Measurements from ENCODE around the gene ZNF598.

The ZNF598 gene

GRCh38 chr16:1983544-1984346 is 25.9 kb downstream of the ZNF598 start, which contains the start of gene GFER (continued):
- TF ChIP-seq, protein P1, sequence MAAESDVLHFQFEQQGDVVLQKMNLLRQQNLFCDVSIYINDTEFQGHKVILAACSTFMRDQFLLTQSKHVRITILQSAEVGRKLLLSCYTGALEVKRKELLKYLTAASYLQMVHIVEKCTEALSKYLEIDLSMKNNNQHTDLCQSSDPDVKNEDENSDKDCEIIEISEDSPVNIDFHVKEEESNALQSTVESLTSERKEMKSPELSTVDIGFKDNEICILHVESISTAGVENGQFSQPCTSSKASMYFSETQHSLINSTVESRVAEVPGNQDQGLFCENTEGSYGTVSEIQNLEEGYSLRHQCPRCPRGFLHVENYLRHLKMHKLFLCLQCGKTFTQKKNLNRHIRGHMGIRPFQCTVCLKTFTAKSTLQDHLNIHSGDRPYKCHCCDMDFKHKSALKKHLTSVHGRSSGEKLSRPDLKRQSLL (tag by site-specific recombination; IDR thresholded peaks at IDR 0.05) = peak; percentile 69; the same call in 1 of the 2 replicates
- TF ChIP-seq ZBTB48 (tag by site-specific recombination; IDR thresholded peaks at IDR 0.05) = peak; percentile 86
- peak; percentile 76; the same call in 1 of the 2 replicates for TF ChIP-seq ZBTB20 (tag by site-specific recombination; IDR thresholded peaks at IDR 0.05)
- peak; percentile 98 for TF ChIP-seq ZBTB8A (tag by site-specific recombination; IDR thresholded peaks at IDR 0.05)
- TF ChIP-seq ZNF473 (tag by site-specific recombination; IDR thresholded peaks at IDR 0.05) = no peak
- TF ChIP-seq ZNF792 (tag by site-specific recombination; IDR thresholded peaks at IDR 0.05) = 0 out of 2 replicates have a peak, but pooled peaks have one; percentile 41
- TF ChIP-seq ZNF580 (tag by site-specific recombination; IDR thresholded peaks at IDR 0.05) = 0 out of 2 replicates have a peak, but pooled peaks have one; percentile 24
- no peak; the same call in 1 of the 2 replicates for TF ChIP-seq PBX3 (CRISPR knock-in tag; IDR thresholded peaks at IDR 0.05)
- peak; percentile 95 for TF ChIP-seq ZNF600 (tag by site-specific recombination; IDR thresholded peaks at IDR 0.05)
- 0 out of 2 replicates have a peak, but pooled peaks have one; percentile 33 for TF ChIP-seq ZNF324 (tag by site-specific recombination; IDR thresholded peaks at IDR 0.05)
- TF ChIP-seq, protein P2, sequence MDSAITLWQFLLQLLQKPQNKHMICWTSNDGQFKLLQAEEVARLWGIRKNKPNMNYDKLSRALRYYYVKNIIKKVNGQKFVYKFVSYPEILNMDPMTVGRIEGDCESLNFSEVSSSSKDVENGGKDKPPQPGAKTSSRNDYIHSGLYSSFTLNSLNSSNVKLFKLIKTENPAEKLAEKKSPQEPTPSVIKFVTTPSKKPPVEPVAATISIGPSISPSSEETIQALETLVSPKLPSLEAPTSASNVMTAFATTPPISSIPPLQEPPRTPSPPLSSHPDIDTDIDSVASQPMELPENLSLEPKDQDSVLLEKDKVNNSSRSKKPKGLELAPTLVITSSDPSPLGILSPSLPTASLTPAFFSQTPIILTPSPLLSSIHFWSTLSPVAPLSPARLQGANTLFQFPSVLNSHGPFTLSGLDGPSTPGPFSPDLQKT (IDR thresholded peaks at IDR 0.05; ENCODE audit: borderline replicate concordance, low read depth, low read length) = no peak
- TF ChIP-seq ZXDB (tag by site-specific recombination; IDR thresholded peaks at IDR 0.05) = peak; percentile 73
- TF ChIP-seq ZNF777 (tag by site-specific recombination; IDR thresholded peaks at IDR 0.05; ENCODE audit: borderline replicate concordance) = peak; percentile 45; the same call in 1 of the 2 replicates
- TF ChIP-seq, protein P3, sequence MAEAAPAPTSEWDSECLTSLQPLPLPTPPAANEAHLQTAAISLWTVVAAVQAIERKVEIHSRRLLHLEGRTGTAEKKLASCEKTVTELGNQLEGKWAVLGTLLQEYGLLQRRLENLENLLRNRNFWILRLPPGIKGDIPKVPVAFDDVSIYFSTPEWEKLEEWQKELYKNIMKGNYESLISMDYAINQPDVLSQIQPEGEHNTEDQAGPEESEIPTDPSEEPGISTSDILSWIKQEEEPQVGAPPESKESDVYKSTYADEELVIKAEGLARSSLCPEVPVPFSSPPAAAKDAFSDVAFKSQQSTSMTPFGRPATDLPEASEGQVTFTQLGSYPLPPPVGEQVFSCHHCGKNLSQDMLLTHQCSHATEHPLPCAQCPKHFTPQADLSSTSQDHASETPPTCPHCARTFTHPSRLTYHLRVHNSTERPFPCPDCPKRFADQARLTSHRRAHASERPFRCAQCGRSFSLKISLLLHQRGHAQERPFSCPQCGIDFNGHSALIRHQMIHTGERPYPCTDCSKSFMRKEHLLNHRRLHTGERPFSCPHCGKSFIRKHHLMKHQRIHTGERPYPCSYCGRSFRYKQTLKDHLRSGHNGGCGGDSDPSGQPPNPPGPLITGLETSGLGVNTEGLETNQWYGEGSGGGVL (tag by site-specific recombination; IDR thresholded peaks at IDR 0.05) = no peak
- no peak for TF ChIP-seq ZNF558 (tag by site-specific recombination; IDR thresholded peaks at IDR 0.05)
- TF ChIP-seq ZNF184 (tag by site-specific recombination; IDR thresholded peaks at IDR 0.05) = peak; percentile 75; the same call in 1 of the 2 replicates
- peak; percentile 53; the same call in 1 of the 2 replicates for TF ChIP-seq KLF7 (tag by site-specific recombination; IDR thresholded peaks at IDR 0.05; ENCODE audit: borderline replicate concordance)
- TF ChIP-seq ZNF629 (tag by site-specific recombination; IDR thresholded peaks at IDR 0.05) = peak; percentile 52
- TF ChIP-seq ZNF449 (tag by site-specific recombination; IDR thresholded peaks at IDR 0.05) = peak; percentile 69
- TF ChIP-seq ZNF837 (tag by site-specific recombination; IDR thresholded peaks at IDR 0.05) = peak; percentile 79; the same call in 1 of the 2 replicates
- peak; percentile 94 for TF ChIP-seq ZBTB17 (tag by site-specific recombination; IDR thresholded peaks at IDR 0.05)
- no peak for TF ChIP-seq ZNF549 (tag by site-specific recombination; IDR thresholded peaks at IDR 0.05)
- TF ChIP-seq ZNF121 (tag by site-specific recombination; IDR thresholded peaks at IDR 0.05) = peak; percentile 72
- TF ChIP-seq ZNF501 (tag by site-specific recombination; IDR thresholded peaks at IDR 0.05) = peak; percentile 90; the same call in 1 of the 2 replicates
- peak; percentile 22; the same call in 1 of the 2 replicates for TF ChIP-seq BCL11B (tag by site-specific recombination; IDR thresholded peaks at IDR 0.05; ENCODE audit: low read depth)
- TF ChIP-seq KLF1 (tag by site-specific recombination; IDR thresholded peaks at IDR 0.05) = peak; percentile 99
- TF ChIP-seq, protein P4, sequence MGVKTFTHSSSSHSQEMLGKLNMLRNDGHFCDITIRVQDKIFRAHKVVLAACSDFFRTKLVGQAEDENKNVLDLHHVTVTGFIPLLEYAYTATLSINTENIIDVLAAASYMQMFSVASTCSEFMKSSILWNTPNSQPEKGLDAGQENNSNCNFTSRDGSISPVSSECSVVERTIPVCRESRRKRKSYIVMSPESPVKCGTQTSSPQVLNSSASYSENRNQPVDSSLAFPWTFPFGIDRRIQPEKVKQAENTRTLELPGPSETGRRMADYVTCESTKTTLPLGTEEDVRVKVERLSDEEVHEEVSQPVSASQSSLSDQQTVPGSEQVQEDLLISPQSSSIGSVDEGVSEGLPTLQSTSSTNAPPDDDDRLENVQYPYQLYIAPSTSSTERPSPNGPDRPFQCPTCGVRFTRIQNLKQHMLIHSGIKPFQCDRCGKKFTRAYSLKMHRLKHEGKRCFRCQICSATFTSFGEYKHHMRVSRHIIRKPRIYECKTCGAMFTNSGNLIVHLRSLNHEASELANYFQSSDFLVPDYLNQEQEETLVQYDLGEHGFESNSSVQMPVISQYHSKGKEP (tag by site-specific recombination; IDR thresholded peaks at IDR 0.05) = peak; percentile 69
- TF ChIP-seq KLF16 (tag by site-specific recombination; IDR thresholded peaks at IDR 0.05) = peak; percentile 94
